Prostate gland (tissue), 2 donors: ENCODE measurements around the gene ADGRF4.

ENCODE experiments used
- POLR2A ChIP-seq: fragments of 450-650 bp; IDR thresholded peaks from one replicate; pipeline ENCODE4 v1.6.1; 2016; ENCODE audit warnings: antibody characterized with exemption, mild to moderate bottlenecking
- POLR2AphosphoS5 ChIP-seq: sonication (generic); formaldehyde crosslinking; IDR thresholded peaks from one replicate; pipeline ENCODE4 v1.6.1; 2017; ENCODE audit warnings: antibody characterized with exemption
- TF ChIP-seq, protein P1 (sequence below), 4 experiments: fragments of 200-600 bp in 2 of 4; fragments of 450-650 bp in 2 of 4; sonication (generic) in 2 of 4; IDR thresholded peaks; 1 replicate in 3 of 4; 2 replicates in 1 of 4; pipeline ENCODE4 v1.5.1; 2016 to 2019; ENCODE audit warnings: antibody characterized with exemption in 4 of 4, mild to moderate bottlenecking in 2 of 4, moderate library complexity in 2 of 4

DNA sequence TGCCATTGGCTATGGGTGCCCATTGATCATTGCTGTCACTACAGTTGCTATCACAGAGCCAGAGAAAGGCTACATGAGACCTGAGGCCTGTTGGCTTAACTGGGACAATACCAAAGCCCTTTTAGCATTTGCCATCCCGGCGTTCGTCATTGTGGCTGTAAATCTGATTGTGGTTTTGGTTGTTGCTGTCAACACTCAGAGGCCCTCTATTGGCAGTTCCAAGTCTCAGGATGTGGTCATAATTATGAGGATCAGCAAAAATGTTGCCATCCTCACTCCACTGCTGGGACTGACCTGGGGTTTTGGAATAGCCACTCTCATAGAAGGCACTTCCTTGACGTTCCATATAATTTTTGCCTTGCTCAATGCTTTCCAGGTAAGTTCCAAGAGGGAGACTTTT, 16.4 kb downstream of the ADGRF4 start:
- TF ChIP-seq, protein P1, sequence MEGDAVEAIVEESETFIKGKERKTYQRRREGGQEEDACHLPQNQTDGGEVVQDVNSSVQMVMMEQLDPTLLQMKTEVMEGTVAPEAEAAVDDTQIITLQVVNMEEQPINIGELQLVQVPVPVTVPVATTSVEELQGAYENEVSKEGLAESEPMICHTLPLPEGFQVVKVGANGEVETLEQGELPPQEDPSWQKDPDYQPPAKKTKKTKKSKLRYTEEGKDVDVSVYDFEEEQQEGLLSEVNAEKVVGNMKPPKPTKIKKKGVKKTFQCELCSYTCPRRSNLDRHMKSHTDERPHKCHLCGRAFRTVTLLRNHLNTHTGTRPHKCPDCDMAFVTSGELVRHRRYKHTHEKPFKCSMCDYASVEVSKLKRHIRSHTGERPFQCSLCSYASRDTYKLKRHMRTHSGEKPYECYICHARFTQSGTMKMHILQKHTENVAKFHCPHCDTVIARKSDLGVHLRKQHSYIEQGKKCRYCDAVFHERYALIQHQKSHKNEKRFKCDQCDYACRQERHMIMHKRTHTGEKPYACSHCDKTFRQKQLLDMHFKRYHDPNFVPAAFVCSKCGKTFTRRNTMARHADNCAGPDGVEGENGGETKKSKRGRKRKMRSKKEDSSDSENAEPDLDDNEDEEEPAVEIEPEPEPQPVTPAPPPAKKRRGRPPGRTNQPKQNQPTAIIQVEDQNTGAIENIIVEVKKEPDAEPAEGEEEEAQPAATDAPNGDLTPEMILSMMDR (IDR thresholded peaks at IDR 0.05) = no peak
- TF ChIP-seq POLR2A = no peak
- no peak for TF ChIP-seq POLR2AphosphoS5
